Transverse colon (tissue), 4 donors: ENCODE data around the gene ALDH4A1. TPM values are rescaled to one million over a fixed set of nuclear protein-coding genes. Genes with fewer than 3 reads are reported as not detected.

Experiments used
- DNase-seq: peaks from one replicate; pipeline ENCODE4 v3.0.0-alpha.2; 2019
- H3K27ac ChIP-seq, 4 donors: fragments of 200-600 bp; sonication (generic); 2 replicates each; pipeline ENCODE4 v1.5.1; 2016 to 2018; ENCODE audit warnings: inconsistent platforms in 4 of 4
- H3K27me3 ChIP-seq: fragments of 200-600 bp; sonication (generic); 2 replicates; pipeline ENCODE4 v1.5.1; 2017; ENCODE audit warnings: inconsistent platforms
- H3K36me3 ChIP-seq, 4 donors: fragments of 200-600 bp; sonication (generic); 2 replicates each; pipeline ENCODE4 v1.5.1; 2017 to 2019; ENCODE audit warnings: inconsistent platforms in 4 of 4
- H3K4me1 ChIP-seq, 4 donors: fragments of 200-600 bp; sonication (generic); 2 replicates each; pipeline ENCODE4 v1.5.1; 2017 to 2020; ENCODE audit warnings: inconsistent platforms in 4 of 4
- H3K4me3 ChIP-seq, 4 donors: fragments of 200-600 bp; sonication (generic); 1 replicate in 1 of 4; 2 replicates in 3 of 4; pipeline versions ENCODE4 v1.5.1 to v1.6.1; 2017 to 2019; ENCODE audit warnings: inconsistent platforms in 4 of 4
- H3K9me3 ChIP-seq, 2 donors: fragments of 200-600 bp; sonication (generic); 2 replicates each; pipeline ENCODE4 v1.5.1; 2017 to 2019; ENCODE audit warnings: inconsistent platforms in 2 of 2
- EP300 ChIP-seq: sonication (generic); formaldehyde crosslinking; IDR thresholded peaks from one replicate; pipeline ENCODE4 v1.6.1; 2017; ENCODE audit warnings: antibody characterized with exemption, low read depth
- POLR2A ChIP-seq: fragments of 450-650 bp; IDR thresholded peaks from one replicate; pipeline ENCODE4 v1.6.1; 2016; ENCODE audit warnings: antibody characterized with exemption, mild to moderate bottlenecking, moderate library complexity
- POLR2AphosphoS5 ChIP-seq, 3 donors: sonication (generic); formaldehyde crosslinking; IDR thresholded peaks; one replicate each; pipeline ENCODE4 v1.6.1; 2016; ENCODE audit warnings: antibody characterized with exemption in 3 of 3
- WGBS, 2 donors: methylation state at CpG; one replicate each; pipeline ENCODE4 v1.1.5; 2018; ENCODE audit warnings: low coverage in 1 of 2; 5-methylcytosine and 5-hydroxymethylcytosine counted together
- in situ Hi-C, 4 donors: fragments of 200-750 bp; cut with MboI; loops; one replicate each; pipeline versions ENCODE4 v1.15.0 to v1.15.1; 2017; ENCODE audit warnings: low sequenced_read_pairs in 3 of 4, low pct_ligation_motif_present in 1 of 4, low pct_unique_long_range_greater_than_20kb in 1 of 4
- intact Hi-C: fragments of 100-400 bp; cut with DNase I; formaldehyde crosslinking; loops from one replicate; pipeline ENCODE4 v1.15.1; 2023; ENCODE audit warnings: low total_unique reads
- total RNA-seq, 4 donors: library from RNA; depleted of rRNA; stranded (reverse); fragments of >200 nt; gene quantifications; one replicate each; pipeline ENCODE4 v1.1.0, GENCODE V29; 2016
- TF ChIP-seq, protein P1 (sequence below), 5 experiments: fragments of 200-600 bp in 3 of 5; fragments of 450-650 bp in 2 of 5; sonication (generic) in 3 of 5; IDR thresholded peaks; 1 replicate in 2 of 5; 2 replicates in 3 of 5; pipeline ENCODE4 v1.5.1; 2016 to 2017; ENCODE audit warnings: antibody characterized with exemption in 5 of 5, inconsistent platforms in 3 of 5, mild to moderate bottlenecking in 2 of 5, moderate library complexity in 1 of 5

ALDH4A1 gene
- total RNA-seq, 4 donors from 2014 or later: 3.8 to 6.0 (median 4.8) TPM

DNA sequence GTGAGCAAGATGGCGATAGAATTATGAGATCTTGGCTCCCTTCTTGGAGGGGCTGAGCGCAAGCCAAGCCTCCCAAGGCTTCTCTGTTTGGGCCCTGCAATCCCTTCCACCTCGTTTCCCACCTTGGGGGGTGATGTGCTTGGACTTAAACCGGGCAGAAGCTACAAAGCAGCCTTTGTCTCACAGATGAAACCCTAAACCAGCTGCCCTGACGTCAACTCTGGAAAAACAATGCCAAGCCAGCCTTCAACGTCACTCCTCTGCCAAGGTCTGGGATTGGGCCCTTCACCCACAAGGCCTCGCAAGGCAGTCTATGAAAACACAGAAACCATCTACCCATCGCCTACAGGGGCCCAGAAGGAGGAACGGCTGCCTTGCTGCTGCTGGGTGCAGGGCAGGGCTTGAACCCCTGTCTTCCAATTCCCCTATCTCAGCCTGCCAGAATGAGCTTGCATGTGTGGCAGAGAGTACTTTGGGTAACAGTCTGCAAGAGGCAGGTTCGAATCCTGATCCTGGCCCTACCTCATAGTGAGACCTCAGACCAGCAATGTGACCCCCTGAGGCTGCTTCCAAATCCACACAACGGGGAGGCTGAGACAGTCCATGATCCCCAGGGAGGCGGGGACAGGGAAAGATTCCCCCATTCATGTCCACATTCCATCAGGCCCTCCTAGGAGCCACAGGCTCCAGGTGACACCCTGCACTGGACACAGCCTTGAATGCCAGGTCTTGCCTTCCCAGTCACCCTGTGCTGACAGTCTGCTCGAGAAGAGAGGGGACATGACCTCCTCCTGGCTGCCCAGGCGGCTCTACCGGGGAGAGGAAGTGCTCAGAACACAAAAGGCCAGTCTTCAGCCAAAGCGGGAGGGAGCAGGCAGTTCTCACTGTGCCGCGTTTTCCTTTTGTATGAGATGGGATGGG is 39.1 kb upstream of the ALDH4A1 start:
- H3K27me3 ChIP-seq: no peaks in the 10 kb centered on the region
- H3K36me3 ChIP-seq: no peaks in the 10 kb centered on the region
- in situ Hi-C loops: no loop called here
- no peak overlapping the region for H3K4me3 ChIP-seq
- intact Hi-C loops: no loop called here
- WGBS, 2 donors: 74% methylated on average over 18 of the region's 18 CpGs; no CpG with 5 or more reads in 1 of the 2 donors
- H3K9me3 ChIP-seq: no peaks in the 10 kb centered on the region
- no peak for DNase-seq
- H3K4me1 ChIP-seq: peaks cover 28 to 60% (median 47%) of the 10 kb centered on the region in 4 donors
- H3K27ac ChIP-seq: peak overlapping the region in 2 of 4 donors; percentile 3 to 34
- no peak for TF ChIP-seq POLR2AphosphoS5 (IDR thresholded peaks at IDR 0.05)

DNA sequence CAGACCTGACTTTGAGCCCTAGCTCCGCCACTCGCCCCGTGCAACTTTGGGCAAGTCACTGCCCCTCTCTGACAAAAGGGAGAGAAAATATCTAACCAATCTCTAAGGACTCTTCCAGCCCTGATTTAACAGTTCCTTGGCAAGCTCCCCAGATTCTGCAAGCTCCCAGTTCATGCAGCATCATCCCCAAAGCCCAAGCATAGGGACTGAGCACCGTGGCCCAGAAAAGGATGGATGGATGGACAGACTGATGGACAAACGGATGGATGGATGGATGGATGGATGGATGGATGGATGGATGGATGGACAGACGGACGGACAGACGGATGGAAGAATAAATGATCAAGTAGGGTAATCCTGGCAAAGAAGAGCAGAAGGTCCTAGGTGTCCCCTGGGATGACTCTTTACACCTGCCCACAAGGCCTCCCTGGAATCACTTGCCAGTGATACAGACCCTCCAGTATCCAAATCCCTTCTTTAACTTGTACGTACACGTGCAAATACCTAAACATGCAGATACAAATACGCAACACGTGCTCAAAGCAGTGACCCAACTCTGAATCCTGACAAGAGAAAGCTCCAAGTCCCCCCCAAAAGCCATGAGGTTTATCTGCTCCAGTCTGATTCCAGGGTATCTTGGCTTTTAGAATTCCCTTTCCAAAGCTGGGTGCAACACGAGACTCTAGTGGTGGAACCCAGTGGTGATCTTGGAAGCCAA is 38.1 kb upstream of the ALDH4A1 start:
- WGBS, 2 donors: 84 to 88% methylated on average over 5 to 13 of the region's 13 CpGs
- no peak for DNase-seq
- H3K36me3 ChIP-seq: no peaks in the 10 kb centered on the region
- H3K27me3 ChIP-seq: no peaks in the 10 kb centered on the region
- H3K4me3 ChIP-seq: no peak overlapping the region
- TF ChIP-seq POLR2AphosphoS5 (IDR thresholded peaks at IDR 0.05) (no peak), POLR2A (no peak), EP300 (no peak)
- TF ChIP-seq, protein P1, sequence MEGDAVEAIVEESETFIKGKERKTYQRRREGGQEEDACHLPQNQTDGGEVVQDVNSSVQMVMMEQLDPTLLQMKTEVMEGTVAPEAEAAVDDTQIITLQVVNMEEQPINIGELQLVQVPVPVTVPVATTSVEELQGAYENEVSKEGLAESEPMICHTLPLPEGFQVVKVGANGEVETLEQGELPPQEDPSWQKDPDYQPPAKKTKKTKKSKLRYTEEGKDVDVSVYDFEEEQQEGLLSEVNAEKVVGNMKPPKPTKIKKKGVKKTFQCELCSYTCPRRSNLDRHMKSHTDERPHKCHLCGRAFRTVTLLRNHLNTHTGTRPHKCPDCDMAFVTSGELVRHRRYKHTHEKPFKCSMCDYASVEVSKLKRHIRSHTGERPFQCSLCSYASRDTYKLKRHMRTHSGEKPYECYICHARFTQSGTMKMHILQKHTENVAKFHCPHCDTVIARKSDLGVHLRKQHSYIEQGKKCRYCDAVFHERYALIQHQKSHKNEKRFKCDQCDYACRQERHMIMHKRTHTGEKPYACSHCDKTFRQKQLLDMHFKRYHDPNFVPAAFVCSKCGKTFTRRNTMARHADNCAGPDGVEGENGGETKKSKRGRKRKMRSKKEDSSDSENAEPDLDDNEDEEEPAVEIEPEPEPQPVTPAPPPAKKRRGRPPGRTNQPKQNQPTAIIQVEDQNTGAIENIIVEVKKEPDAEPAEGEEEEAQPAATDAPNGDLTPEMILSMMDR (IDR thresholded peaks at IDR 0.05): no peak
- intact Hi-C loops: no loop called here
- peak overlapping the region in 1 of 4 donors; percentile 6 for H3K27ac ChIP-seq
- peaks cover 25 to 52% (median 40%) of the 10 kb centered on the region in 4 donors for H3K4me1 ChIP-seq
- H3K9me3 ChIP-seq: no peaks in the 10 kb centered on the region
- in situ Hi-C loops: no loop called here

DNA sequence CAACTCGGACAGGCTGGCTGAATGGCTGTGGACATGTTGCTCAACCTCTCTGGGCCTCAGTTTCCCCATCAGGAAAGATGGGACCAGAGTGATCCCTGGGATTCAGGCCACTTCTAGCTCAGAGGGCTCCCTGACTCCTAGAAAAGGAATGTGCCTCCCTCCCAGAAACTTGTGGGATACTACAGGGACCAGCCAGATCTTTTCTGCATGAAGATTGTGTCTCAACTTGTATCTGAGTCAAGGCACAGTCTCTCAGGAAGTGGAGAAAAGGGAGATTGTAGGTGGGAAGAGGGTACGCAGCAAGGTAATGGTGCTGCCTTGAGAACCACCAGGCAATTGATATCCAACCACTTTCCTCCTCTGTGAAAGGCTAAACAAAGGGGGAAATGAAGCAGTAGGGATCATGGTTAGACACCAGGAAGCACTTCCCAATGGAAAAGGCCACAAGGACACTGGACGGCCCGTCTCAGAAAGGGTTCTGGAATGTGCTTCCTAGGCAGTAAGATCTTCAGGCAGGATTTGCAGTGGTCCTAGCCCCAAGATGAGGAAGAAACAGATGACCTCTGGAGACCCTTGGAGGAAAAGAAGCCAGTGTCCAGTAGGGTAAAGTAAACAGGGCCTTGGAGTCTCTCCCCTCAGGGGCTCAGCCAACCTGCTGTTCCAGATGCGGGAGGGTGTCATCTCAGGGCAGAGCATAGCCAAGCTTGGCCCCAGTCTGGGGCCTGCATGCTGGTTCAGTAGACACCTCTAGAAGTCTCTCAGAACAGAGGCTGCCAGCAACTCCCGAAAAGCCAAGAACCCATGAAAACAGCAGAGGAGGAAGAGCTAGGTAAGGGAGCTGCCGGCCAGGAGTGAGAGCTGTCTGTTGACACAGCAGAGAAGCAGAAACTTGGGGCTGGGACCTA is 37.3 kb upstream of the ALDH4A1 start:
- intact Hi-C loops: no loop called here
- 81% methylated on average over 6 of the region's 7 CpGs; no CpG with 5 or more reads in 1 of the 2 donors for WGBS, 2 donors
- Histone ChIP-seq H3K4me1 (peaks cover 17 to 44% (median 32%) of the 10 kb centered on the region in 4 donors), H3K36me3 (no peaks in the 10 kb centered on the region), H3K27ac (peak overlapping the region in 1 of 4 donors; percentile 6), H3K9me3 (no peaks in the 10 kb centered on the region), H3K27me3 (no peaks in the 10 kb centered on the region), H3K4me3 (no peak overlapping the region)
- DNase-seq: no peak
- in situ Hi-C loops: no loop called here
- TF ChIP-seq EP300 (no peak), POLR2AphosphoS5 (IDR thresholded peaks at IDR 0.05) (no peak), POLR2A (no peak)
- TF ChIP-seq, protein P1 (IDR thresholded peaks at IDR 0.05): no peak

DNA sequence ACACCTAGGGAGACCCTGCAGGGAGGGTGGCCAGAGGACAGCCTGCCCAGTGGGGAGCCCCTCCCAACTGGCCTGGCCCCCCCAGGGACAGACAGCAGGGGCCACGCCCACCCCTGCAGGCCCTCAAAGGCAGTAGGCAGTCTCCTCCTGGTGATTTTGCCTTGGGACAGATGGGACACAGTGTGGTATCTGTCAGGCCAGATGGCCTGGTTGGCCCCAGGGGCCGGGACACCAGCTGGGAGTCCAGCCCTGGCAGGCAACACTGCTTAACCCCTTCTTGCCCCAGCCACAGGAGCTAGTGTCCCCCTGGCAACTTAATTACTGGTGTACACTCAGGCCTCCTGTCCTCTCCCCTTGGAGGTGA is 36.3 kb upstream of the ALDH4A1 start:
- Histone ChIP-seq H3K4me1 (peaks cover 13 to 39% (median 27%) of the 10 kb centered on the region in 4 donors), H3K4me3 (no peak overlapping the region), H3K36me3 (no peaks in the 10 kb centered on the region), H3K27me3 (no peaks in the 10 kb centered on the region), H3K9me3 (no peaks in the 10 kb centered on the region), H3K27ac (no peak overlapping the region)
- DNase-seq: no peak
- in situ Hi-C loops: no loop called here
- intact Hi-C loops: no loop called here
- WGBS, 2 donors: 70% methylated on average over 2 of the region's 2 CpGs; no CpG with 5 or more reads in 1 of the 2 donors
- TF ChIP-seq, protein P1 (IDR thresholded peaks at IDR 0.05): no peak
- TF ChIP-seq POLR2AphosphoS5 (IDR thresholded peaks at IDR 0.05) (no peak), EP300 (no peak), POLR2A (no peak)
